ENCODE results near the gene CHN1.

Gene CHN1

GRCh38 chr2:175009917-175010621, 4.9 kb upstream of the CHN1 start:
- H3K36me3 ChIP-seq (ENCODE audit: insufficient read depth, low read length) = no peaks in the 10 kb centered on the region
- H3K4me1 ChIP-seq (ENCODE audit: insufficient read depth, low read length) = peaks cover 6% of the 10 kb centered on the region
- no peak overlapping the region for H3K27ac ChIP-seq (ENCODE audit: low read depth, low read length)
- H3K9me3 ChIP-seq (ENCODE audit: low read length) = no peaks in the 10 kb centered on the region
- H3K9ac ChIP-seq (ENCODE audit: low read length) = no peak overlapping the region
- no peaks in the 10 kb centered on the region for H3K27me3 ChIP-seq (ENCODE audit: control insufficient read depth in 1 of 2, insufficient read depth in 2 of 2, low read length in 2 of 2)
- H3K4me3 ChIP-seq (ENCODE audit: low read depth in 1 of 2, low read length in 2 of 2) = no peak overlapping the region

DNA sequence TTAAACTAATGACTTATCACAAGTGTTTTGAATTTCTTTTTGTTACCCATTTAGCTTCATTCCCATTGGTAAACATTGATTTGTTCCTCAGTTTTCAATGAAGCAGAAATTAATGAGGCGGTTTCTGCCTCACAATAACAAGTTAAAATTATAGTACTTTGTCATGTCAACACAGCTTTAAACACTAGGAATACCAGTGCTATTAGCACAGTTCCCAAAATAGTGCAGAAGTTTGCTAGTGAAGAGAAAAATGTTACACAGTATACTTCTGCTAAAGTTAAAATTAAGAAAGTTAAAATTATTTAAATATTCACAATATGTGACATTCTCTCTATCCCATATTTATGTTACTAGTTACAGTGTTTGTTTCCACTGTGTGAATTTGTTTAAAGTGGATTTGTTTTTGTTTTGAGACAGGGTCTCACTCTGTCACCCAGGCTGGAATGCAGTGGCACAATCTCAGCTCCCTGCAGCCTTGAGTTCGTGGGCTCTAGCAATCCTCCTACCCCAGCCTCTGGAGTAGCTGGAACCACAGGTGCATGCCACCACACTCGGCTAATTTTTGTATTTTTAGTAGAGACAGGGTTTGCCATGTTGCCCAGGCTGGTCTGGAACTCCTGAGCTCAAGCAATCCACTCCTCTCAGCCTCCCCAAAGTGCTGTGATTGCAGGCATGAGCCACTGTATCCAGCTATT, 3.8 kb upstream of the CHN1 start:
- H3K4me1 ChIP-seq (ENCODE audit: insufficient read depth, low read length) = peaks cover 6% of the 10 kb centered on the region
- H3K9me3 ChIP-seq (ENCODE audit: low read length) = no peaks in the 10 kb centered on the region
- no peak overlapping the region for H3K9ac ChIP-seq (ENCODE audit: low read length)
- no peak overlapping the region for H3K4me3 ChIP-seq (ENCODE audit: low read depth in 1 of 2, low read length in 2 of 2)
- no peak overlapping the region for H3K27ac ChIP-seq (ENCODE audit: low read depth, low read length)
- H3K27me3 ChIP-seq (ENCODE audit: control insufficient read depth in 1 of 2, insufficient read depth in 2 of 2, low read length in 2 of 2) = no peaks in the 10 kb centered on the region
- H3K36me3 ChIP-seq (ENCODE audit: insufficient read depth, low read length) = no peaks in the 10 kb centered on the region

DNA sequence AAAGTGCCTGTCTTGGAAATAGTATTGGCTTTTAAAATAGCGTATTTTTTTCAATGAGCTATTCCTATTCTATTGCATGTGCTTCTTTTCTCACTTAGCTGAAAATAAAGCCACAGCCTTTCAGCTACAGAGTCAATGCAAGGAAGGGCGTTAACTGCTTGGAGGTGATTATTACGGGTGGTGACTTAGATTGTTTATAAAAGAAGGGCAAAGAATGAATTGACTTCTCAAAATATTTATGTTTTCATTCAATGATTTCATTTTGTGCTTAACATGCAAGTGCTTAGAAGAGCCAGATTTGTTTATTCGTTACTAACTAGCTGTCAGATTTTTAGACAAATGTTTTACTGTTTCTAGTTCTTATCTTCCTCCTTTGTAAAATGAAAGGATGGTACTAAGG, 2.8 kb upstream of the CHN1 start:
- no peak overlapping the region for H3K9ac ChIP-seq (ENCODE audit: low read length)

GRCh38 chr2:175007510-175007909, 2.3 kb upstream of the CHN1 start:
- Histone ChIP-seq H3K9ac (ENCODE audit: low read length) (no peak overlapping the region), H3K36me3 (ENCODE audit: insufficient read depth, low read length) (no peaks in the 10 kb centered on the region), H3K4me1 (ENCODE audit: insufficient read depth, low read length) (peaks cover 6% of the 10 kb centered on the region), H3K9me3 (ENCODE audit: low read length) (no peaks in the 10 kb centered on the region), H3K27me3 (ENCODE audit: control insufficient read depth in 1 of 2, insufficient read depth in 2 of 2, low read length in 2 of 2) (no peaks in the 10 kb centered on the region), H3K27ac (ENCODE audit: low read depth, low read length) (no peak overlapping the region), H3K4me3 (ENCODE audit: low read depth in 1 of 2, low read length in 2 of 2) (no peak overlapping the region)

More for the DNA sequence above, 2.8 kb upstream of the CHN1 start:
- Histone ChIP-seq H3K4me3 (ENCODE audit: low read depth in 1 of 2, low read length in 2 of 2) (no peak overlapping the region), H3K4me1 (ENCODE audit: insufficient read depth, low read length) (peaks cover 6% of the 10 kb centered on the region), H3K27me3 (ENCODE audit: control insufficient read depth in 1 of 2, insufficient read depth in 2 of 2, low read length in 2 of 2) (no peaks in the 10 kb centered on the region), H3K27ac (ENCODE audit: low read depth, low read length) (no peak overlapping the region), H3K9me3 (ENCODE audit: low read length) (no peaks in the 10 kb centered on the region), H3K36me3 (ENCODE audit: insufficient read depth, low read length) (no peaks in the 10 kb centered on the region)

- Histone ChIP-seq H3K4me1 (ENCODE audit: insufficient read depth, low read length) (peaks cover 6% of the 10 kb centered on the region), H3K36me3 (ENCODE audit: insufficient read depth, low read length) (no peaks in the 10 kb centered on the region), H3K27ac (ENCODE audit: low read depth, low read length) (no peak overlapping the region), H3K4me3 (ENCODE audit: low read depth in 1 of 2, low read length in 2 of 2) (no peak overlapping the region), H3K27me3 (ENCODE audit: control insufficient read depth in 1 of 2, insufficient read depth in 2 of 2, low read length in 2 of 2) (no peaks in the 10 kb centered on the region), H3K9me3 (ENCODE audit: low read length) (no peaks in the 10 kb centered on the region), H3K9ac (ENCODE audit: low read length) (no peak overlapping the region)
Measured at GRCh38 chr2:175006281-175006680, 1.1 kb upstream of the CHN1 start.

- no peaks in the 10 kb centered on the region for H3K9me3 ChIP-seq (ENCODE audit: low read length)
- H3K27me3 ChIP-seq (ENCODE audit: control insufficient read depth in 1 of 2, insufficient read depth in 2 of 2, low read length in 2 of 2) = no peaks in the 10 kb centered on the region
- no peak overlapping the region for H3K9ac ChIP-seq (ENCODE audit: low read length)
- peaks cover 6% of the 10 kb centered on the region for H3K4me1 ChIP-seq (ENCODE audit: insufficient read depth, low read length)
- H3K27ac ChIP-seq (ENCODE audit: low read depth, low read length) = peak overlapping the region; percentile 86
- H3K4me3 ChIP-seq (ENCODE audit: low read depth in 1 of 2, low read length in 2 of 2) = peak overlapping the region; percentile 71 to 81
- no peaks in the 10 kb centered on the region for H3K36me3 ChIP-seq (ENCODE audit: insufficient read depth, low read length)
Measured at GRCh38 chr2:175005733-175006264, 618 bp upstream of the CHN1 start.

DNA sequence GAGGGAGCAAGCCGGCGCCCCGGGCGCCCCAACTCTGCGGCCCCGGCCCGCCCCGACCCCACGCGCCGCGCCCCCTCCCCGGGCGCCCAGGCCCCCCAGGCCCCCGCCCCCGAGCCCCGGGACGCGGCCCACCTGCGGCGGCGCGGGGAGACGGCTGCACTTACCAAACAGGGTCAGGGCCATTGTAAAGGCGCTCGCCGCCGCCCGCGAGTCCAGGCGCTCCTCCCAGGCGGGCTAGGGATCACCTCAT, 526 bp downstream of the CHN1 start:
- peak overlapping the region; percentile 71 to 81 for H3K4me3 ChIP-seq (ENCODE audit: low read depth in 1 of 2, low read length in 2 of 2)
- H3K27ac ChIP-seq (ENCODE audit: low read depth, low read length) = peak overlapping the region; percentile 86
- H3K9me3 ChIP-seq (ENCODE audit: low read length) = no peaks in the 10 kb centered on the region
- H3K9ac ChIP-seq (ENCODE audit: low read length) = no peak overlapping the region
- no peaks in the 10 kb centered on the region for H3K36me3 ChIP-seq (ENCODE audit: insufficient read depth, low read length)
- H3K27me3 ChIP-seq (ENCODE audit: control insufficient read depth in 1 of 2, insufficient read depth in 2 of 2, low read length in 2 of 2) = no peaks in the 10 kb centered on the region
- H3K4me1 ChIP-seq (ENCODE audit: insufficient read depth, low read length) = peaks cover 6% of the 10 kb centered on the region

- no peaks in the 10 kb centered on the region for H3K36me3 ChIP-seq (ENCODE audit: insufficient read depth, low read length)
- peaks cover 6% of the 10 kb centered on the region for H3K4me1 ChIP-seq (ENCODE audit: insufficient read depth, low read length)
- no peak overlapping the region for H3K9ac ChIP-seq (ENCODE audit: low read length)
- H3K27me3 ChIP-seq (ENCODE audit: control insufficient read depth in 1 of 2, insufficient read depth in 2 of 2, low read length in 2 of 2) = no peaks in the 10 kb centered on the region
- H3K9me3 ChIP-seq (ENCODE audit: low read length) = no peaks in the 10 kb centered on the region
- peak overlapping the region; percentile 4 for H3K27ac ChIP-seq (ENCODE audit: low read depth, low read length)
- peak overlapping the region; percentile 30 to 48 for H3K4me3 ChIP-seq (ENCODE audit: low read depth in 1 of 2, low read length in 2 of 2)
Measured at GRCh38 chr2:175003875-175004729, 1.1 kb downstream of the CHN1 start.

DNA sequence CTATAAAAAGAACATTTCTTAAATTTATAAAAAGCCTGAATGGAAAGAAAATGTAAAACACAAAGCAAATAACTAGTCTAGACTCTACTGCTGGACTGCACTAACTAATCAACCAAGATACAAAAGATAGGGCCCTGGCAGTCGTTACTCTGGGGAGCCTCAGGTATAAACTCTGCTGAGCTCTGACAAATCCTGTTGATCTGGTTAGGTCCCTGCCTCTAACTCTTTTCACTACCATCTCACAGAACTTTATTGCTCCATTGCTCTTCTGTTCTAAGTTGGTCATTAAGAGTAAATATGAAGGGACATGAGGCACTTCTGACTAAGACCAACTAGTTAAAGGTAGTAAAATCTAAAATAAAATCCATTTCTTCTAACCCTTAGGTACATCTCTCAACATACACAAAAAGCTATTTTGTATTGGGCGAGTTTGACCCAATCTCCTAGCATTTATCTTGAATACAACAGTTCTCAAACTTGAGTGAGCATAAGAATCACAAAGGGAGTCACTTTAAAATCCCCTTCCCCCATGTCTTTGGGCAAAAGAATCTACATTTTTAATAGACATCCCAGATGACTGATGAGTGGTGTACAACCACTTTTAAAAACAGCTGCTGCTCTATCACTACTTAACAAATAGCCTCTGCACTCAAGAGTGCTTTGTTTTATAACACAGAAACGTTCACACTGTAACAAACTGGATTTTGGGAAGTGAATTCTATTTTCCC, 2.5 kb downstream of the CHN1 start:
- Histone ChIP-seq H3K9me3 (ENCODE audit: low read length) (no peaks in the 10 kb centered on the region), H3K27me3 (ENCODE audit: control insufficient read depth in 1 of 2, insufficient read depth in 2 of 2, low read length in 2 of 2) (no peaks in the 10 kb centered on the region), H3K27ac (ENCODE audit: low read depth, low read length) (no peak overlapping the region)

GRCh38 chr2:175001566-175001965, 3.6 kb downstream of the CHN1 start:
- H3K27ac ChIP-seq (ENCODE audit: low read depth, low read length) = no peak overlapping the region
- no peak overlapping the region for H3K4me3 ChIP-seq (ENCODE audit: low read depth in 1 of 2, low read length in 2 of 2)
- H3K9me3 ChIP-seq (ENCODE audit: low read length) = no peaks in the 10 kb centered on the region
- peaks cover 6% of the 10 kb centered on the region for H3K4me1 ChIP-seq (ENCODE audit: insufficient read depth, low read length)
- no peak overlapping the region for H3K9ac ChIP-seq (ENCODE audit: low read length)
- no peaks in the 10 kb centered on the region for H3K27me3 ChIP-seq (ENCODE audit: control insufficient read depth in 1 of 2, insufficient read depth in 2 of 2, low read length in 2 of 2)
- H3K36me3 ChIP-seq (ENCODE audit: insufficient read depth, low read length) = no peaks in the 10 kb centered on the region

More for the DNA sequence above, 2.5 kb downstream of the CHN1 start:
- Histone ChIP-seq H3K36me3 (ENCODE audit: insufficient read depth, low read length) (no peaks in the 10 kb centered on the region), H3K9ac (ENCODE audit: low read length) (no peak overlapping the region), H3K4me3 (ENCODE audit: low read depth in 1 of 2, low read length in 2 of 2) (no peak overlapping the region), H3K4me1 (ENCODE audit: insufficient read depth, low read length) (peaks cover 6% of the 10 kb centered on the region)

GRCh38 chr2:174997110-174997509, 8.1 kb downstream of the CHN1 start:
- Histone ChIP-seq H3K36me3 (ENCODE audit: insufficient read depth, low read length) (no peaks in the 10 kb centered on the region), H3K4me1 (ENCODE audit: insufficient read depth, low read length) (no peaks in the 10 kb centered on the region), H3K27me3 (ENCODE audit: control insufficient read depth in 1 of 2, insufficient read depth in 2 of 2, low read length in 2 of 2) (no peaks in the 10 kb centered on the region)

More at GRCh38 chr2:174997110-174997509, 8.1 kb downstream of the CHN1 start:
- Histone ChIP-seq H3K9me3 (ENCODE audit: low read length) (no peaks in the 10 kb centered on the region), H3K27ac (ENCODE audit: low read depth, low read length) (no peak overlapping the region), H3K4me3 (ENCODE audit: low read depth in 1 of 2, low read length in 2 of 2) (no peak overlapping the region), H3K9ac (ENCODE audit: low read length) (no peak overlapping the region)
